Measurements from ENCODE around the gene GNMT.
"Not testable (repeated sequence)": the region's sequence is repeated elsewhere in the genome, so short reads cannot be mapped to it uniquely, and the experiment has no call there.

The GNMT gene

DNA sequence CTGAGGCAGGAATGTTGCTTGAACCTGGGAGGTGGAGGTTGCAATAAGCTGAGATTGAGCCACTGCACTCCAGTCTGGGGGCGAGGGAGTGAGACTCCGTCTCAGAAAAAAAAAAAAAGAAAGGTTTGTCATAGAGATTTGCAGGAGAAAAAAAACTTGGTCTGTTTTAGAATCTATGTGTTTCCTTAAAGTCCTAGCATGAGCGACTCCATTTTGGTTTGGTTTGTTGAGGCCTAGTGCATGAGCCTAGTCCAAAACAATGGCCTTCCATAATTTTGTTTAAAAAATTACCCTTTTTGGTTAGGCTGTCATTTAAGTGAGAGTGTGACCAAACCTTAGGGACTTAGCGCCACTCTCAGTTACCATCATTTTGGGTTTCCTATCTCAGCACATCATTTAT, 8.2 kb upstream of the GNMT start:
- H3K27ac ChIP-seq (ENCODE audit: low read depth, low read length) = no peak overlapping the region
- TF ChIP-seq EZH2phosphoT487 (IDR thresholded peaks at IDR 0.05; ENCODE audit: borderline replicate concordance, low read length) = no peak
- TF ChIP-seq, protein P1, sequence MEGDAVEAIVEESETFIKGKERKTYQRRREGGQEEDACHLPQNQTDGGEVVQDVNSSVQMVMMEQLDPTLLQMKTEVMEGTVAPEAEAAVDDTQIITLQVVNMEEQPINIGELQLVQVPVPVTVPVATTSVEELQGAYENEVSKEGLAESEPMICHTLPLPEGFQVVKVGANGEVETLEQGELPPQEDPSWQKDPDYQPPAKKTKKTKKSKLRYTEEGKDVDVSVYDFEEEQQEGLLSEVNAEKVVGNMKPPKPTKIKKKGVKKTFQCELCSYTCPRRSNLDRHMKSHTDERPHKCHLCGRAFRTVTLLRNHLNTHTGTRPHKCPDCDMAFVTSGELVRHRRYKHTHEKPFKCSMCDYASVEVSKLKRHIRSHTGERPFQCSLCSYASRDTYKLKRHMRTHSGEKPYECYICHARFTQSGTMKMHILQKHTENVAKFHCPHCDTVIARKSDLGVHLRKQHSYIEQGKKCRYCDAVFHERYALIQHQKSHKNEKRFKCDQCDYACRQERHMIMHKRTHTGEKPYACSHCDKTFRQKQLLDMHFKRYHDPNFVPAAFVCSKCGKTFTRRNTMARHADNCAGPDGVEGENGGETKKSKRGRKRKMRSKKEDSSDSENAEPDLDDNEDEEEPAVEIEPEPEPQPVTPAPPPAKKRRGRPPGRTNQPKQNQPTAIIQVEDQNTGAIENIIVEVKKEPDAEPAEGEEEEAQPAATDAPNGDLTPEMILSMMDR (IDR thresholded peaks at IDR 0.05; ENCODE audit: low read depth, low read length, poor library complexity, severe bottlenecking) = no peak
- peaks cover 4% of the 10 kb centered on the region; the same call in 1 of the 2 replicates for H3K36me3 ChIP-seq (ENCODE audit: control insufficient read depth, low read length)

DNA sequence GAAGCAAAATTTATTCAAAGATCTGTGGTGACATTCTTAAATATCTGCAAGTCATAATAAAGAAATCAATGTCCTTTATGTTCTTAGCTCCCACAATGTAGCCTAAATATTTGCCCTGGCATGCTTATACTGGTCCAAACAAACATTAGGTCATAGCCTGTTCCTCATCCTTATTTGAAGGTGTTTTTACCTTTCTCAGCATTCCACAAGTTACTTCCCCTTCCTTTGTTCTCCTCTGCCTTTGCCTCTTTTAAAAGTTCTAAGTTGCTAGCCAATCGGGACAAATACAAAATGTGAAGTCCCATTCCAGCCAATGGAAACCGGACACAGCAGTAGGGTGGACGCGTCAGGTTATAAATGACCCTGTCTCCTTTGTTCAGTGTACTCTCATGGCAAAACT, 6.1 kb upstream of the GNMT start:
- H3K79me2 ChIP-seq (ENCODE audit: control insufficient read depth, low read length); H3F3A ChIP-seq (ENCODE audit: control insufficient read depth, insufficient read depth); H3K4me1 ChIP-seq (ENCODE audit: control insufficient read depth, low read length); H3K27me3 ChIP-seq (ENCODE audit: control insufficient read depth, low read length); H3K36me3 ChIP-seq (ENCODE audit: control insufficient read depth, low read length); H3K27ac ChIP-seq (ENCODE audit: low read depth, low read length); H4K20me1 ChIP-seq (ENCODE audit: control insufficient read depth, insufficient read depth, low read depth, low read length); H3K4me2 ChIP-seq (ENCODE audit: low read length); H3K9me3 ChIP-seq (ENCODE audit: control insufficient read depth, insufficient read depth, low read length); H3K4me3 ChIP-seq (ENCODE audit: low read length); H3K9me2 ChIP-seq (replicated peaks; ENCODE audit: control insufficient read depth, low read length): not testable (repeated sequence)

More for the DNA sequence above, 8.2 kb upstream of the GNMT start:
- Histone ChIP-seq H3K4me2 (ENCODE audit: low read length) (no peak overlapping the region), H3K4me1 (ENCODE audit: control insufficient read depth, low read length) (no peaks in the 10 kb centered on the region), H3K79me2 (ENCODE audit: control insufficient read depth, low read length) (no peaks in the 10 kb centered on the region), H3F3A (ENCODE audit: control insufficient read depth, insufficient read depth) (peaks cover 5% of the 10 kb centered on the region; the same call in 1 of the 2 replicates), H4K20me1 (ENCODE audit: control insufficient read depth, insufficient read depth, low read depth, low read length) (no peaks in the 10 kb centered on the region), H3K4me3 (ENCODE audit: low read length) (no peak overlapping the region), H3K9me3 (ENCODE audit: control insufficient read depth, insufficient read depth, low read length) (no peaks in the 10 kb centered on the region), H3K27me3 (ENCODE audit: control insufficient read depth, low read length) (no peaks in the 10 kb centered on the region), H3K9me2 (replicated peaks; ENCODE audit: control insufficient read depth, low read length) (no peaks in the 10 kb centered on the region)

DNA sequence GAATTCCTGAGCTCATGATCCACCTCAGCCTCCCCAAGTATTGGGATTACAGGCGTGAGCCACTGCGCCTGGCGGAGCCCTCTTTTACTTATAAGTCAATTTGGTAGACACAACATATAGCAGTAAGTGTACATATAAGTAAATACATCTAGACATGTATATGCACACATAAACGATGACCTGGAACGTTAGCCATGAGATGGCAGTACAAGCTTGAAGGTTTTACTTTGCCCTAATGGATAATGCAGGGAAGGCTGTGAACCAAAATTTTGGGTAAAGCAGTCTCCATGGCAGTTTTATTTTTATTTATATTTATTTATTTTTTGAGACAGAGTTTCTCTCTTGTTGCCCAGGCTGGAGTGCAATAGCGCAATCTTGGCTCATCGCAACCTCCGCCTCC, 2.4 kb upstream of the GNMT start:
- no peak overlapping the region for H3K4me3 ChIP-seq (ENCODE audit: low read length)
- no peak overlapping the region for H3K27ac ChIP-seq (ENCODE audit: low read depth, low read length)
- no peaks in the 10 kb centered on the region for H3K9me2 ChIP-seq (replicated peaks; ENCODE audit: control insufficient read depth, low read length)
- no peak overlapping the region for H3K4me2 ChIP-seq (ENCODE audit: low read length)
- no peaks in the 10 kb centered on the region for H4K20me1 ChIP-seq (ENCODE audit: control insufficient read depth, insufficient read depth, low read depth, low read length)
- 0 out of 2 replicates have a peak, but pooled peaks cover 5% of the 10 kb centered on the region for H3F3A ChIP-seq (ENCODE audit: control insufficient read depth, insufficient read depth)
- no peaks in the 10 kb centered on the region for H3K27me3 ChIP-seq (ENCODE audit: control insufficient read depth, low read length)
- peaks cover 10% of the 10 kb centered on the region for H3K36me3 ChIP-seq (ENCODE audit: control insufficient read depth, low read length)
- no peak for TF ChIP-seq EZH2phosphoT487 (IDR thresholded peaks at IDR 0.05; ENCODE audit: borderline replicate concordance, low read length)
- TF ChIP-seq, protein P1 (IDR thresholded peaks at IDR 0.05; ENCODE audit: low read depth, low read length, poor library complexity, severe bottlenecking) = no peak
- no peaks in the 10 kb centered on the region for H3K9me3 ChIP-seq (ENCODE audit: control insufficient read depth, insufficient read depth, low read length)
- peaks cover 16% of the 10 kb centered on the region for H3K4me1 ChIP-seq (ENCODE audit: control insufficient read depth, low read length)
- H3K79me2 ChIP-seq (ENCODE audit: control insufficient read depth, low read length) = no peaks in the 10 kb centered on the region

DNA sequence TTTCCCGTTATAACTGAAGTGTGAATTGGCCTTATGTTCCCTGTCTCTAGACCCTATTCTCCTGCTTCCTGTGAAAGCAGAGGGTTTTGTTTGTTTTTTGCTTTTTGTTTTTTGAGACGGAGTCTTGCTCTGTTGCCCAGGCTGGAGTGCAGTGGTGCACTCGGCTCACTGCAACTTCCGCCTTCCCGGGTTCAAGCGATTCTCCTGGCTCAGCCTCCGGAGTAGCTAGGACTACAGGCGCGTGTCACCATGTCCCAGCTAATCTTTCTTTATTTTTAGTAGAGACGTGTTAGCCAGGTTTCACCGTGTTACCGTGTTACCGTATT, 674 bp upstream of the GNMT start:
- Histone ChIP-seq H3F3A (ENCODE audit: control insufficient read depth, insufficient read depth) (0 out of 2 replicates have a peak, but pooled peaks cover 5% of the 10 kb centered on the region), H3K9me3 (ENCODE audit: control insufficient read depth, insufficient read depth, low read length) (no peaks in the 10 kb centered on the region), H3K27me3 (ENCODE audit: control insufficient read depth, low read length) (no peaks in the 10 kb centered on the region), H3K4me3 (ENCODE audit: low read length) (peak overlapping the region; percentile 54), H3K4me1 (ENCODE audit: control insufficient read depth, low read length) (peaks cover 16% of the 10 kb centered on the region), H3K27ac (ENCODE audit: low read depth, low read length) (no peak overlapping the region), H3K79me2 (ENCODE audit: control insufficient read depth, low read length) (no peaks in the 10 kb centered on the region), H4K20me1 (ENCODE audit: control insufficient read depth, insufficient read depth, low read depth, low read length) (no peaks in the 10 kb centered on the region), H3K9me2 (replicated peaks; ENCODE audit: control insufficient read depth, low read length) (no peaks in the 10 kb centered on the region), H3K4me2 (ENCODE audit: low read length) (peak overlapping the region; percentile 64), H3K36me3 (ENCODE audit: control insufficient read depth, low read length) (peaks cover 22% of the 10 kb centered on the region)
- TF ChIP-seq, protein P1 (IDR thresholded peaks at IDR 0.05; ENCODE audit: low read depth, low read length, poor library complexity, severe bottlenecking) = no peak
- TF ChIP-seq EZH2phosphoT487 (IDR thresholded peaks at IDR 0.05; ENCODE audit: borderline replicate concordance, low read length) = no peak
